MM.1S (cell line): ENCODE results near the gene IRGQ.

Experiments used
- CTCF ChIP-seq: fragments of 300-600 bp; sonication (generic); IDR thresholded peaks from 2 replicates; pipeline ENCODE4 v1.5.1; 2016; ENCODE audit warnings: antibody characterized with exemption, low read length, mixed read lengths
- EZH2 ChIP-seq: fragments of 300-600 bp; sonication (generic); optimal IDR thresholded peaks from 2 replicates; pipeline ENCODE3; 2017; ENCODE audit warnings: low read depth, mild to moderate bottlenecking, antibody characterized with exemption, low read length, mixed read lengths
- EZH2phosphoT487 ChIP-seq: fragments of 300-600 bp; sonication (generic); IDR thresholded peaks from 2 replicates; pipeline ENCODE4 v1.6.1; 2018; ENCODE audit warnings: antibody characterized with exemption, low read length

GRCh38 chr19:43548706-43549105 is 47.2 kb downstream of the IRGQ start:
- no peak for TF ChIP-seq EZH2
- TF ChIP-seq CTCF, result no peak
- no peak for TF ChIP-seq EZH2phosphoT487
